ENCODE data around the gene MRPS22. TPM values are rescaled to one million over a fixed set of nuclear protein-coding genes. Genes with fewer than 3 reads are reported as not detected.

The MRPS22 gene
- total RNA-seq, 1 experiment from 2014 or later: 45.7 TPM

DNA sequence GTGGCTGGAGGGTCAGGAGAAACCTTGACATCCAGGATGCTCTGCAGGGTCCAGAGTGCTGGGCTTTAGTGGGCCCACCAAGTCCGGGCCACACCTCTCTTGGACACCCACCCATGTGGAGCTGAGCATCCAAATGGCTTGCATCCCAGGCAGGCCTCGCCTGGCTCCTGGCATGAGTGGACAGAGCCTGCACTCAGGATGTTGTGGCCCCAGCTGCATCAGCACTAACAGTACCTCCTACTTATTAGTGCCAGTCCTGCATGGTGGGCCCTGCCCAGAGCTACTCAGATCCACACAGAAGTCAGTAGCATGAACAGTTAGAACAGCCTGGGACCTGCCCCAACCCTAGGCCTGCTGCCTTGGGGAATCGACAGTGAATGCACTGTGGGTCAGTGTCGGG, 42.2 kb upstream of the MRPS22 start:
- H3K27ac ChIP-seq (ENCODE audit: insufficient read length, low read depth, low read length): no peak overlapping the region
- H3K9me3 ChIP-seq (ENCODE audit: control insufficient read depth, low read depth, low read length): no peaks in the 10 kb centered on the region
- H3K23ac ChIP-seq (ENCODE audit: insufficient read length, low read depth, low read length): no peak overlapping the region
- no peaks in the 10 kb centered on the region for H4K20me1 ChIP-seq (ENCODE audit: control insufficient read depth, insufficient read depth, insufficient read length)
- no peaks in the 10 kb centered on the region for H3K27me3 ChIP-seq (ENCODE audit: insufficient read depth, low read length)
- Mint-ChIP-seq H3K36me3 (ENCODE audit: insufficient read depth in 1 of 3, low read depth in 3 of 3) (0 out of 7 replicates have a peak, but pooled peaks cover 0 to 2% (median 0%) of the 10 kb centered on the region in 3 experiments), H3K9me3 (no peaks in the 10 kb centered on the region), H3K27ac (no peak overlapping the region), H3K27me3 (ENCODE audit: low read depth) (no peaks in the 10 kb centered on the region; the same call in 1 of the 2 replicates), H3K4me3 (no peak overlapping the region), H3K4me1 (peaks cover 8 to 16% of the 10 kb centered on the region in 2 experiments)
- no peak overlapping the region for H3K18ac ChIP-seq (ENCODE audit: insufficient read length, low read depth, low read length)
- H2BK15ac ChIP-seq (ENCODE audit: low read depth, low read length): no peak overlapping the region
- no peaks in the 10 kb centered on the region for H3K23me2 ChIP-seq (ENCODE audit: insufficient read length, low read depth, low read length, poor library complexity, severe bottlenecking)
- H2BK12ac ChIP-seq (ENCODE audit: insufficient read length, low read depth, low read length): no peak overlapping the region
- no peak for DNase-seq
- H4K91ac ChIP-seq (ENCODE audit: insufficient read length, low read depth, low read length): no peak overlapping the region
- no peak overlapping the region for H3T11ph ChIP-seq (ENCODE audit: low read length)
- H3K9ac ChIP-seq (ENCODE audit: extremely low read depth, insufficient read length, low read length): no peak overlapping the region
- no peak overlapping the region for H4K5ac ChIP-seq (ENCODE audit: insufficient read length, low read depth, low read length)
- H3K4me1 ChIP-seq (ENCODE audit: insufficient read depth, low read length): no peaks in the 10 kb centered on the region
- no peak overlapping the region for H4K8ac ChIP-seq (replicated peaks; ENCODE audit: insufficient read length, low read depth, low read length)
- H3K4ac ChIP-seq (ENCODE audit: low read depth, low read length): no peak overlapping the region
- H3K14ac ChIP-seq (ENCODE audit: insufficient read depth, low read length): no peak overlapping the region
- H3K56ac ChIP-seq (ENCODE audit: insufficient read length, low read depth, low read length): no peak overlapping the region
- no peak overlapping the region for H2BK20ac ChIP-seq (ENCODE audit: low read depth, low read length, poor library complexity, severe bottlenecking)
- H2BK120ac ChIP-seq (ENCODE audit: low read depth, low read length, poor library complexity, severe bottlenecking): no peak overlapping the region
- H2BK5ac ChIP-seq (ENCODE audit: insufficient read length, low read length): no peak overlapping the region
- H3K79me1 ChIP-seq (ENCODE audit: insufficient read depth, low read depth, low read length, poor library complexity, severe bottlenecking): no peaks in the 10 kb centered on the region
- no peak overlapping the region for H2AFZ ChIP-seq (ENCODE audit: low read length)
- no peaks in the 10 kb centered on the region for H3K79me2 ChIP-seq (ENCODE audit: insufficient read depth, low read length)
- no peak overlapping the region for H2AK5ac ChIP-seq (ENCODE audit: insufficient read length, low read length)
- TF ChIP-seq, protein P1, sequence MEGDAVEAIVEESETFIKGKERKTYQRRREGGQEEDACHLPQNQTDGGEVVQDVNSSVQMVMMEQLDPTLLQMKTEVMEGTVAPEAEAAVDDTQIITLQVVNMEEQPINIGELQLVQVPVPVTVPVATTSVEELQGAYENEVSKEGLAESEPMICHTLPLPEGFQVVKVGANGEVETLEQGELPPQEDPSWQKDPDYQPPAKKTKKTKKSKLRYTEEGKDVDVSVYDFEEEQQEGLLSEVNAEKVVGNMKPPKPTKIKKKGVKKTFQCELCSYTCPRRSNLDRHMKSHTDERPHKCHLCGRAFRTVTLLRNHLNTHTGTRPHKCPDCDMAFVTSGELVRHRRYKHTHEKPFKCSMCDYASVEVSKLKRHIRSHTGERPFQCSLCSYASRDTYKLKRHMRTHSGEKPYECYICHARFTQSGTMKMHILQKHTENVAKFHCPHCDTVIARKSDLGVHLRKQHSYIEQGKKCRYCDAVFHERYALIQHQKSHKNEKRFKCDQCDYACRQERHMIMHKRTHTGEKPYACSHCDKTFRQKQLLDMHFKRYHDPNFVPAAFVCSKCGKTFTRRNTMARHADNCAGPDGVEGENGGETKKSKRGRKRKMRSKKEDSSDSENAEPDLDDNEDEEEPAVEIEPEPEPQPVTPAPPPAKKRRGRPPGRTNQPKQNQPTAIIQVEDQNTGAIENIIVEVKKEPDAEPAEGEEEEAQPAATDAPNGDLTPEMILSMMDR (conservative IDR thresholded peaks at IDR 0.05): no peak
- no CpG with 5 or more reads among the region's 4 CpGs for whole genome bisulfite sequencing (ENCODE audit: extremely low coverage, insufficient read length, low lambda C conversion rate)
- no peak overlapping the region for H3K4me2 ChIP-seq (ENCODE audit: insufficient read depth, insufficient read length, low read length)

Data from H9 (cell line).